Activated CD8-positive, alpha-beta memory T cell treated with anti-CD3 and anti-CD28 coated beads, Interleukin-2, amount 50 U/mL, for 48 hours (primary cell): ENCODE measurements around the gene KCNK13.
A peak's percentile ranks its signal among the peaks of the same experiment; 100 is the strongest.

Experiments used
- DNase-seq: peaks from one replicate; pipeline ENCODE4 v3.0.0-alpha.2; 2020

The KCNK13 gene

GRCh38 chr14:90137807-90138206, 76.0 kb downstream of the KCNK13 start:
- DNase-seq = no peak

- no peak for DNase-seq
Measured at GRCh38 chr14:90139199-90139598, 77.4 kb downstream of the KCNK13 start.

- no peak for DNase-seq
Measured at GRCh38 chr14:90140298-90140955, 78.6 kb downstream of the KCNK13 start.

- no peak for DNase-seq
Measured at GRCh38 chr14:90140956-90141316, 79.1 kb downstream of the KCNK13 start.

GRCh38 chr14:90153429-90153828, 91.6 kb downstream of the KCNK13 start:
- DNase-seq = no peak

- no peak for DNase-seq
Measured at GRCh38 chr14:90154110-90154509, 92.3 kb downstream of the KCNK13 start.

- DNase-seq = no peak
Measured at GRCh38 chr14:90159146-90159545, 97.4 kb downstream of the KCNK13 start.

GRCh38 chr14:90159688-90160087, 97.9 kb downstream of the KCNK13 start:
- DNase-seq = no peak

GRCh38 chr14:90161129-90161528, 99.3 kb downstream of the KCNK13 start:
- no peak for DNase-seq

- no peak for DNase-seq
Measured at GRCh38 chr14:90168425-90169105, 106.8 kb downstream of the KCNK13 start.

GRCh38 chr14:90175631-90176030, 113.8 kb downstream of the KCNK13 start:
- DNase-seq = no peak

- DNase-seq = no peak
Measured at GRCh38 chr14:90177539-90178189, 115.9 kb downstream of the KCNK13 start.

- DNase-seq = no peak
Measured at GRCh38 chr14:90179357-90179756, 117.6 kb downstream of the KCNK13 start.

GRCh38 chr14:90179809-90180779, 118.3 kb downstream of the KCNK13 start:
- DNase-seq = no peak

GRCh38 chr14:90184094-90184493, 122.3 kb downstream of the KCNK13 start:
- no peak for DNase-seq

- no peak for DNase-seq
Measured at GRCh38 chr14:90184571-90185266, 122.9 kb downstream of the KCNK13 start.

GRCh38 chr14:90188588-90188987, 126.8 kb downstream of the KCNK13 start:
- no peak for DNase-seq

GRCh38 chr14:90191154-90191553, 129.4 kb downstream of the KCNK13 start:
- DNase-seq = no peak

GRCh38 chr14:90191585-90191984, 129.8 kb downstream of the KCNK13 start:
- DNase-seq = no peak

GRCh38 chr14:90193925-90194324, 132.1 kb downstream of the KCNK13 start:
- peak; percentile 53 for DNase-seq

- no peak for DNase-seq
Measured at GRCh38 chr14:90194706-90195105, 132.9 kb downstream of the KCNK13 start.

- no peak for DNase-seq
Measured at GRCh38 chr14:90198541-90199060, 136.8 kb downstream of the KCNK13 start.
